LNCaP clone FGC (cell line): Measurements from ENCODE around the gene ASCL1.

Experiments used
- DNase-seq: peaks from one replicate; pipeline ENCODE4 v3.0.0-alpha.2; 2011; ENCODE audit warnings: low read depth
- H3K4me3 ChIP-seq: 2 replicates; pipeline ENCODE4 v1.5.1; 2011; ENCODE audit warnings: mild to moderate bottlenecking, low read depth, low read length, control low read depth
- TF ChIP-seq, protein P1 (sequence below): IDR thresholded peaks from 2 replicates; pipeline ENCODE4 v1.5.1; 2012; ENCODE audit warnings: mild to moderate bottlenecking; ENCODE audit not compliant: control insufficient read depth, insufficient read depth; ENCODE audit errors: extremely low read depth

Gene ASCL1

GRCh38 chr12:102957339-102958050 is at the start of gene ASCL1:
Gene ASCL1 (plus strand): TSS chr12:102957674. CDS start chr12:102958245, 571 bp downstream.
- DNase-seq = no peak
- H3K4me3 ChIP-seq = peak within 1 kb of the TSS; percentile 28; the same call in 1 of the 2 replicates
- TF ChIP-seq, protein P1, sequence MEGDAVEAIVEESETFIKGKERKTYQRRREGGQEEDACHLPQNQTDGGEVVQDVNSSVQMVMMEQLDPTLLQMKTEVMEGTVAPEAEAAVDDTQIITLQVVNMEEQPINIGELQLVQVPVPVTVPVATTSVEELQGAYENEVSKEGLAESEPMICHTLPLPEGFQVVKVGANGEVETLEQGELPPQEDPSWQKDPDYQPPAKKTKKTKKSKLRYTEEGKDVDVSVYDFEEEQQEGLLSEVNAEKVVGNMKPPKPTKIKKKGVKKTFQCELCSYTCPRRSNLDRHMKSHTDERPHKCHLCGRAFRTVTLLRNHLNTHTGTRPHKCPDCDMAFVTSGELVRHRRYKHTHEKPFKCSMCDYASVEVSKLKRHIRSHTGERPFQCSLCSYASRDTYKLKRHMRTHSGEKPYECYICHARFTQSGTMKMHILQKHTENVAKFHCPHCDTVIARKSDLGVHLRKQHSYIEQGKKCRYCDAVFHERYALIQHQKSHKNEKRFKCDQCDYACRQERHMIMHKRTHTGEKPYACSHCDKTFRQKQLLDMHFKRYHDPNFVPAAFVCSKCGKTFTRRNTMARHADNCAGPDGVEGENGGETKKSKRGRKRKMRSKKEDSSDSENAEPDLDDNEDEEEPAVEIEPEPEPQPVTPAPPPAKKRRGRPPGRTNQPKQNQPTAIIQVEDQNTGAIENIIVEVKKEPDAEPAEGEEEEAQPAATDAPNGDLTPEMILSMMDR = no peak

GRCh38 chr12:102907918-102908317 is 49.6 kb upstream of the ASCL1 start:
- no peak overlapping the region for H3K4me3 ChIP-seq
- no peak for DNase-seq
- TF ChIP-seq, protein P1 = no peak

DNA sequence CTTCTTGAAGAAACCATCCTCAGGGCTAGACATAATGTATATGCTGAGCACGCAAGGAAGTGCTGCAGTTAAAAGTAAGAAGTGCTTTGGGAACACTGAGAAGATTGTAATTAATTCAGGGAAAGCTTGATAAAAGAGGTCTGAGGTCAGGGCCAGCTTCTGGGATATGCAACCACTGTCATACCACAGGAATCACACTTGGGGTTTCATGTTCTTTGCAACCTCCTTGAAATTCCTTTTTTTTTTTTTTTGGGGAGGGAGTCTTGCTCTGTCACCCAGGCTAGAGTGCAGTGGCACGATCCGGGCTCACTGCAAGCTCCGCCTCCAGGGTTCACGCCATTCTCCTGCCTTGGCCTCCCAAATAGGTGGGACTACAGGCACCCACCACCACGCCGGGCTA is 47.3 kb upstream of the ASCL1 start:
- H3K4me3 ChIP-seq = no peak overlapping the region
- no peak for DNase-seq
- TF ChIP-seq, protein P1 = no peak

- TF ChIP-seq, protein P1 = no peak
- DNase-seq = no peak
- no peak overlapping the region for H3K4me3 ChIP-seq
Observed at GRCh38 chr12:102910792-102911191, 46.7 kb upstream of the ASCL1 start.

GRCh38 chr12:102911320-102911719 is 46.2 kb upstream of the ASCL1 start:
- TF ChIP-seq, protein P1 = no peak
- DNase-seq = no peak
- no peak overlapping the region for H3K4me3 ChIP-seq

DNA sequence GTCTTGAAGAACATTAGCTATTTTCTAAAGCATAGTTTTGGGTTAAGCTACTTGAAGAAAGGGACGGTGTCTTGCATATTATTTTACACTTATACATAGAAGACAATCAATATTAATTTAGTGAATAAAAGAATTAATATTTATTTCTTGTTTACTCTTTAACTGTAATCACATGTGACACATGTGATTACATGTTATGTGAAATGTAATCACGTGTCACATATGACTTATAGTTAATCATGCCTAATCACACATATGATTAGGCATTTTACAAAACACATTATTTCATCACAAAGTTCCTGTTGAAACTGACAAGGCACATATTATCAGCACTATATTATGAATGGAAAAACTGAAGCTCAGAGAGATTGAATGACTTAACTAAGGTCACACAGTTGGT is 45.2 kb upstream of the ASCL1 start:
- TF ChIP-seq, protein P1 = no peak
- H3K4me3 ChIP-seq = no peak overlapping the region
- DNase-seq = no peak
